PC-3 (cell line): Measurements from ENCODE around the gene FBXW4. TPM values are rescaled to one million over a fixed set of nuclear protein-coding genes. Genes with fewer than 3 reads are reported as not detected.

ENCODE experiments used
- ATAC-seq: fragments of 200-7000 bp; cut with Tn5 transposase; 2 replicates; pipeline ENCODE4 v1.9.1; 2020; ENCODE audit warnings: mild to moderate bottlenecking, moderate library complexity
- BruUV-seq: library from RNA; stranded (reverse); fragments of 400-500 nt; replicated peaks from 2 replicates; lab custom pipeline; 2021; lab: Mats Ljungman, UMichigan
- CTCF ChIA-PET: fragments of 300-600 bp; sonication (Branson Sonifier 250); formaldehyde crosslinking; loops from one replicate; lab custom pipeline; 2022; ENCODE audit warnings: antibody characterized with exemption; lab: Charles Lee
- POLR2A ChIA-PET: fragments of 300-600 bp; sonication (Branson Sonifier 250); formaldehyde crosslinking; loops from one replicate; lab custom pipeline; 2022; ENCODE audit warnings: antibody characterized with exemption; ENCODE audit not compliant: unreplicated experiment; lab: Charles Lee
- DNase-seq: peaks from one replicate; pipeline ENCODE4 v3.0.0-alpha.2; 2015
- H2AFZ ChIP-seq: fragments of 300-600 bp; sonication (generic); 2 replicates; pipeline ENCODE4 v1.6.0; 2016; ENCODE audit warnings: antibody characterized with exemption, low read length
- H3F3A ChIP-seq: fragments of 300-600 bp; sonication (generic); one replicate; pipeline ENCODE4 v1.6.0; 2017; ENCODE audit warnings: antibody characterized with exemption, low read length, control low read depth, mild to moderate bottlenecking; ENCODE audit not compliant: unreplicated experiment
- H3K27ac ChIP-seq: fragments of 300-600 bp; sonication (generic); 2 replicates; pipeline ENCODE4 v1.5.1; 2016; ENCODE audit warnings: mild to moderate bottlenecking, low read length
- H3K27me3 ChIP-seq: fragments of 300-600 bp; sonication (generic); 2 replicates; pipeline ENCODE4 v1.6.1; 2016; ENCODE audit warnings: low read length, mixed read lengths
- H3K36me3 ChIP-seq: fragments of 300-600 bp; sonication (generic); 2 replicates; pipeline ENCODE4 v1.6.1; 2016; ENCODE audit warnings: low read depth, mixed run types, low read length, mixed read lengths
- H3K4me1 ChIP-seq: fragments of 300-600 bp; sonication (generic); 2 replicates; pipeline ENCODE4 v1.5.1; 2016; ENCODE audit warnings: low read length; ENCODE audit not compliant: insufficient read depth
- H3K4me2 ChIP-seq: fragments of 300-600 bp; sonication (generic); 2 replicates; pipeline ENCODE4 v1.6.0; 2016; ENCODE audit warnings: low read length
- H3K4me3 ChIP-seq: fragments of 300-600 bp; sonication (generic); 2 replicates; pipeline ENCODE4 v1.5.1; 2016; ENCODE audit warnings: mild to moderate bottlenecking, low read length, mixed read lengths
- H3K79me2 ChIP-seq: fragments of 300-600 bp; sonication (generic); 2 replicates; pipeline ENCODE4 v1.6.1; 2017; ENCODE audit warnings: low read length, mixed read lengths
- H3K9ac ChIP-seq: fragments of 300-600 bp; sonication (generic); 2 replicates; pipeline ENCODE4 v1.6.0; 2016; ENCODE audit warnings: mild to moderate bottlenecking, low read length
- H3K9me2 ChIP-seq: fragments of 300-600 bp; sonication (generic); replicated peaks from 2 replicates; pipeline ENCODE4 v1.6.1; 2016; ENCODE audit warnings: mixed run types, low read length, mixed read lengths
- H3K9me3 ChIP-seq: fragments of 300-600 bp; sonication (generic); 2 replicates; pipeline ENCODE4 v1.6.1; 2016; ENCODE audit warnings: low read length, mixed read lengths
- H4K20me1 ChIP-seq: fragments of 300-600 bp; sonication (generic); 2 replicates; pipeline ENCODE4 v1.6.1; 2016; ENCODE audit warnings: low read length, mixed read lengths
- CTCF ChIP-seq: fragments of 300-600 bp; sonication (generic); conservative IDR thresholded peaks from 2 replicates; pipeline ENCODE4 v1.5.1; 2017; ENCODE audit warnings: antibody characterized with exemption, low read depth, mild to moderate bottlenecking, low read length
- EZH2 ChIP-seq: fragments of 300-600 bp; sonication (generic); IDR thresholded peaks from one replicate; pipeline ENCODE4 v1.6.1; 2017; ENCODE audit warnings: antibody characterized with exemption, mild to moderate bottlenecking, low read length; ENCODE audit not compliant: unreplicated experiment
- EZH2phosphoT487 ChIP-seq: fragments of 300-600 bp; sonication (generic); IDR thresholded peaks from 2 replicates; pipeline ENCODE4 v1.6.1; 2018; ENCODE audit warnings: mild to moderate bottlenecking, antibody characterized with exemption, low read length, borderline replicate concordance
- intact Hi-C: fragments of 100-400 bp; cut with micrococcal nuclease; formaldehyde crosslinking; loops from 2 replicates; pipeline ENCODE4 v1.9.0; 2023
- total RNA-seq: library from RNA; depleted of rRNA; stranded (reverse); fragments of >200 nt; gene quantifications from 2 replicates; pipeline ENCODE4 v1.2.3, GENCODE V29; 2014

The FBXW4 gene
- total RNA-seq, 1 experiment from 2014 or later = 18.8 TPM

DNA sequence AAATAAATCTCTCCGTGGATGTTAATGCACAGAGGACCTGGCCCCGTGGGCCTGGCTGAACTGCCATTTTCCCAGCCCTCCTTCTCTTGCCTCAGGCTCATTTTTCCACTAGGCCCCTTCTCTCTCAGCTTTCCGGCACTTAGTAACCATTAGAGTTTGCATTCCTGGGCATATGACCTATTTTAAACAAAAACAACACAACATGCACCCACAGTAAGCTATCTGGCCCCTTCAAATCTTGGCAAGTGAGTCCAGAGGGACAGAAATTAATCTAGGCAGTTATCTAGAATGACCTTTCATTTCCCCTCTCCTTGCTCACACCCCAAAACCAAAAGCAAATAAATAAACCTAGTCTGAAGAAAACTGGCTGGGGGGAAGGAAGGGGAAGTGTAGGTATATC lies 11.7 kb downstream of the FBXW4 start:
- BruUV-seq = no TSS peak
- H3K9me3 ChIP-seq = no peaks in the 10 kb centered on the region
- no peaks in the 10 kb centered on the region for H3K36me3 ChIP-seq
- H3K79me2 ChIP-seq = no peaks in the 10 kb centered on the region
- no peaks in the 10 kb centered on the region for H3K4me1 ChIP-seq
- H2AFZ ChIP-seq = no peak overlapping the region
- no peak overlapping the region for H3K27ac ChIP-seq
- H3K27me3 ChIP-seq = no peaks in the 10 kb centered on the region
- ATAC-seq = no peak
- H3F3A ChIP-seq = no peaks in the 10 kb centered on the region
- no peak for TF ChIP-seq CTCF
- TF ChIP-seq EZH2phosphoT487 = no peak
- TF ChIP-seq EZH2 = no peak
- no peak overlapping the region for H3K4me2 ChIP-seq
- no peaks in the 10 kb centered on the region for H4K20me1 ChIP-seq
- ChIA-PET CTCF (no interaction called here), POLR2A (interaction anchor here (0.6 kb wide), 2 partner anchors 53 to 90 kb away, joined by 3 to 8 read pairs; no protein-coding TSS in a partner anchor)
- H3K4me3 ChIP-seq = no peak overlapping the region
- no peaks in the 10 kb centered on the region for H3K9me2 ChIP-seq
- no peak overlapping the region for H3K9ac ChIP-seq
- intact Hi-C loops = no loop called here
- no peak for DNase-seq

GRCh38 chr10:101682172-101682825 lies 12.7 kb downstream of the FBXW4 start:
- TF ChIP-seq CTCF (no peak), EZH2 (no peak), EZH2phosphoT487 (no peak)
- Histone ChIP-seq H2AFZ (no peak overlapping the region), H3K9ac (no peak overlapping the region), H3K4me2 (no peak overlapping the region), H3K4me1 (no peaks in the 10 kb centered on the region), H3K9me2 (no peaks in the 10 kb centered on the region), H3K4me3 (no peak overlapping the region), H3K36me3 (no peaks in the 10 kb centered on the region), H3K79me2 (no peaks in the 10 kb centered on the region), H3K27me3 (no peaks in the 10 kb centered on the region), H3K27ac (no peak overlapping the region), H3F3A (no peaks in the 10 kb centered on the region), H3K9me3 (no peaks in the 10 kb centered on the region), H4K20me1 (no peaks in the 10 kb centered on the region)
- ChIA-PET CTCF (no interaction called here), POLR2A (interaction anchor here (0.6 kb wide), 1 partner anchor 52 kb away, joined by 8 read pairs; no protein-coding TSS in a partner anchor)
- no peak for DNase-seq
- no TSS peak for BruUV-seq
- intact Hi-C loops = no loop called here
- ATAC-seq = no peak

- Histone ChIP-seq H3K27ac (no peak overlapping the region), H3K9ac (no peak overlapping the region), H4K20me1 (no peaks in the 10 kb centered on the region), H3K27me3 (no peaks in the 10 kb centered on the region), H2AFZ (no peak overlapping the region), H3K79me2 (no peaks in the 10 kb centered on the region), H3K4me2 (no peak overlapping the region), H3K36me3 (no peaks in the 10 kb centered on the region), H3K9me2 (no peaks in the 10 kb centered on the region), H3K9me3 (no peaks in the 10 kb centered on the region), H3F3A (no peaks in the 10 kb centered on the region), H3K4me3 (no peak overlapping the region), H3K4me1 (no peaks in the 10 kb centered on the region)
- ChIA-PET POLR2A (no interaction called here), CTCF (no interaction called here)
- no TSS peak for BruUV-seq
- intact Hi-C loops = no loop called here
- DNase-seq (no peak), ATAC-seq (no peak)
- TF ChIP-seq EZH2phosphoT487 (no peak), EZH2 (no peak), CTCF (no peak)
These were observed 18.4 kb downstream of the FBXW4 start for GRCh38 chr10:101676565-101676964.
